Left lobe of liver (tissue), 2 donors: ENCODE results near the gene CNIH2. TPM values are rescaled to one million over a fixed set of nuclear protein-coding genes. Genes with fewer than 3 reads are reported as not detected.
A peak's percentile ranks its signal among the peaks of the same experiment; 100 is the strongest.
"Not testable (repeated sequence)": the region's sequence is repeated elsewhere in the genome, so short reads cannot be mapped to it uniquely, and the experiment has no call there.

Experiments used
- ATAC-seq: fragments of 200-7000 bp; cut with Tn5 transposase; one replicate; pipeline ENCODE4 v1.9.1; 2020; ENCODE audit warnings: mild to moderate bottlenecking, moderate library complexity
- DNase-seq: peaks from one replicate; pipeline ENCODE4 v3.0.0-alpha.2; 2020; ENCODE audit warnings: low spot score
- total RNA-seq: library from RNA; stranded (reverse); gene quantifications from one replicate; pipeline ENCODE4 v1.2.1, GENCODE V29; 2021
- donor health status: DM: no; HTN: no; CAD: no; lungs with moderate emphysema.
- donor health status: DM: no; HTN: yes; CAD: no.

Gene CNIH2
- total RNA-seq = 0.13 TPM

- ATAC-seq (peak; percentile 68), DNase-seq (peak; percentile 65)
Observed at GRCh38 chr11:66277471-66278362, at the start of gene CNIH2. CNIH2 (plus strand) TSS chr11:66278175; CDS start chr11:66278457, 282 bp downstream.

GRCh38 chr11:66228521-66228920 lies 49.5 kb upstream of the CNIH2 start:
- ATAC-seq = no peak
- no peak for DNase-seq

GRCh38 chr11:66230156-66230555 lies 47.8 kb upstream of the CNIH2 start:
- no peak for ATAC-seq
- no peak for DNase-seq

GRCh38 chr11:66230978-66231377 lies 47.0 kb upstream of the CNIH2 start:
- DNase-seq (no peak), ATAC-seq (no peak)

- no peak for ATAC-seq
- DNase-seq = no peak
Observed at GRCh38 chr11:66231561-66231960, 46.4 kb upstream of the CNIH2 start.

- no peak for DNase-seq
Observed at GRCh38 chr11:66232769-66233168, 45.2 kb upstream of the CNIH2 start.

GRCh38 chr11:66233301-66233700 lies 44.7 kb upstream of the CNIH2 start:
- DNase-seq (no peak), ATAC-seq (no peak)

More at GRCh38 chr11:66232769-66233168, 45.2 kb upstream of the CNIH2 start:
- ATAC-seq = no peak

- no peak for ATAC-seq
- no peak for DNase-seq
Observed at GRCh38 chr11:66235141-66235540, 42.8 kb upstream of the CNIH2 start.

GRCh38 chr11:66237867-66238266 lies 40.1 kb upstream of the CNIH2 start:
- ATAC-seq = no peak
- no peak for DNase-seq

GRCh38 chr11:66238786-66239413 lies 39.1 kb upstream of the CNIH2 start:
- ATAC-seq = no peak
- no peak for DNase-seq

- ATAC-seq = no peak
- no peak for DNase-seq
Observed at GRCh38 chr11:66239511-66239910, 38.5 kb upstream of the CNIH2 start.

GRCh38 chr11:66239998-66240780 lies 37.8 kb upstream of the CNIH2 start:
- DNase-seq (no peak), ATAC-seq (no peak)

GRCh38 chr11:66240781-66241136 lies 37.2 kb upstream of the CNIH2 start:
- no peak for ATAC-seq
- no peak for DNase-seq

- no peak for ATAC-seq
- no peak for DNase-seq
Observed at GRCh38 chr11:66242095-66242765, 35.7 kb upstream of the CNIH2 start.

- DNase-seq (no peak), ATAC-seq (no peak)
Observed at GRCh38 chr11:66243782-66244535, 34.0 kb upstream of the CNIH2 start.

GRCh38 chr11:66247295-66247694 lies 30.7 kb upstream of the CNIH2 start:
- no peak for DNase-seq
- no peak for ATAC-seq

GRCh38 chr11:66247801-66248200 lies 30.2 kb upstream of the CNIH2 start:
- ATAC-seq (no peak), DNase-seq (no peak)

GRCh38 chr11:66248903-66249302 lies 29.1 kb upstream of the CNIH2 start:
- no peak for DNase-seq
- no peak for ATAC-seq

GRCh38 chr11:66251809-66252208 lies 26.2 kb upstream of the CNIH2 start:
- no peak for DNase-seq
- ATAC-seq = no peak

- DNase-seq, ATAC-seq: not testable (repeated sequence)
Observed at GRCh38 chr11:66253081-66253480, 24.9 kb upstream of the CNIH2 start.
